Measurements from ENCODE around the gene CACNG5.

Gene CACNG5

GRCh38 chr17:66810951-66811682 lies 23.8 kb upstream of the CACNG5 start:
- no peak overlapping the region for H3K4me3 ChIP-seq (ENCODE audit: control insufficient read depth in 1 of 7, extremely low read depth in 1 of 7, insufficient read depth in 4 of 7, low read depth in 2 of 7, low read length in 6 of 7)
- no peak overlapping the region for H3K27ac ChIP-seq (ENCODE audit: insufficient read depth in 1 of 2, low read depth in 1 of 2, low read length in 2 of 2, poor library complexity in 1 of 2, severe bottlenecking in 2 of 2)
- ChIA-PET CTCF (no interaction called here), POLR2A (no interaction called here)
- peaks cover 0 to 22% (median 12%) of the 10 kb centered on the region in 4 experiments for H3K4me1 ChIP-seq (ENCODE audit: control extremely low read depth in 1 of 4, control insufficient read depth in 4 of 4, insufficient read depth in 4 of 4, low read length in 3 of 4)
- WGBS (ENCODE audit: insufficient coverage), result 94% methylated on average over 10 of the region's 12 CpGs
- DNase-seq, result no peak
- no peaks in the 10 kb centered on the region for H3K9me3 ChIP-seq (ENCODE audit: control extremely low read depth in 1 of 5, control insufficient read depth in 4 of 5, insufficient read depth in 2 of 5, low read depth in 1 of 5, low read length in 4 of 5)
- no peaks in the 10 kb centered on the region for H3K36me3 ChIP-seq (ENCODE audit: control insufficient read depth in 4 of 4, insufficient read depth in 4 of 4, low read length in 3 of 4)
- peaks cover 0 to 57% (median 15%) of the 10 kb centered on the region in 5 experiments for H3K27me3 ChIP-seq (replicated peaks in 2 of 5; ENCODE audit: control insufficient read depth in 4 of 5, insufficient read depth in 5 of 5, low read length in 4 of 5)

- ChIA-PET POLR2A (no interaction called here), CTCF (no interaction called here)
- Histone ChIP-seq H3K4me1 (ENCODE audit: control extremely low read depth in 1 of 4, control insufficient read depth in 4 of 4, insufficient read depth in 4 of 4, low read length in 3 of 4) (peaks cover 0 to 16% (median 11%) of the 10 kb centered on the region in 4 experiments), H3K27me3 (replicated peaks in 2 of 5; ENCODE audit: control insufficient read depth in 4 of 5, insufficient read depth in 5 of 5, low read length in 4 of 5) (peaks cover 0 to 55% (median 15%) of the 10 kb centered on the region in 5 experiments), H3K4me3 (ENCODE audit: control insufficient read depth in 1 of 7, extremely low read depth in 1 of 7, insufficient read depth in 4 of 7, low read depth in 2 of 7, low read length in 6 of 7) (no peak overlapping the region), H3K9me3 (ENCODE audit: control extremely low read depth in 1 of 5, control insufficient read depth in 4 of 5, insufficient read depth in 2 of 5, low read depth in 1 of 5, low read length in 4 of 5) (no peaks in the 10 kb centered on the region), H3K36me3 (ENCODE audit: control insufficient read depth in 4 of 4, insufficient read depth in 4 of 4, low read length in 3 of 4) (no peaks in the 10 kb centered on the region), H3K27ac (ENCODE audit: insufficient read depth in 1 of 2, low read depth in 1 of 2, low read length in 2 of 2, poor library complexity in 1 of 2, severe bottlenecking in 2 of 2) (no peak overlapping the region)
- DNase-seq, result no peak
- WGBS (ENCODE audit: insufficient coverage), result 90% methylated on average over 9 of the region's 9 CpGs
These were observed 23.2 kb upstream of the CACNG5 start for GRCh38 chr17:66811683-66812054.

GRCh38 chr17:66812571-66812970 lies 22.3 kb upstream of the CACNG5 start:
- H3K4me1 ChIP-seq (ENCODE audit: control extremely low read depth in 1 of 4, control insufficient read depth in 4 of 4, insufficient read depth in 4 of 4, low read length in 3 of 4), result peaks cover 0 to 9% (median 7%) of the 10 kb centered on the region in 4 experiments
- CTCF ChIA-PET, result no interaction called here
- WGBS (ENCODE audit: insufficient coverage), result 100% methylated on average over 4 of the region's 5 CpGs
- peaks cover 0 to 2% (median under 1%) of the 10 kb centered on the region in 5 experiments for H3K9me3 ChIP-seq (ENCODE audit: control extremely low read depth in 1 of 5, control insufficient read depth in 4 of 5, insufficient read depth in 2 of 5, low read depth in 1 of 5, low read length in 4 of 5)
- POLR2A ChIA-PET, result no interaction called here
- H3K27me3 ChIP-seq (replicated peaks in 2 of 5; ENCODE audit: control insufficient read depth in 4 of 5, insufficient read depth in 5 of 5, low read length in 4 of 5), result peaks cover 0 to 61% (median 15%) of the 10 kb centered on the region in 5 experiments
- DNase-seq, result no peak
- H3K4me3 ChIP-seq (ENCODE audit: control insufficient read depth in 1 of 7, extremely low read depth in 1 of 7, insufficient read depth in 4 of 7, low read depth in 2 of 7, low read length in 6 of 7), result no peak overlapping the region
- H3K27ac ChIP-seq (ENCODE audit: insufficient read depth in 1 of 2, low read depth in 1 of 2, low read length in 2 of 2, poor library complexity in 1 of 2, severe bottlenecking in 2 of 2), result no peak overlapping the region
- no peaks in the 10 kb centered on the region for H3K36me3 ChIP-seq (ENCODE audit: control insufficient read depth in 4 of 4, insufficient read depth in 4 of 4, low read length in 3 of 4)

- H3K4me1 ChIP-seq (ENCODE audit: control extremely low read depth in 1 of 4, control insufficient read depth in 4 of 4, insufficient read depth in 4 of 4, low read length in 3 of 4), result peaks cover 0 to 2% (median under 1%) of the 10 kb centered on the region in 4 experiments
- ChIA-PET POLR2A (no interaction called here), CTCF (no interaction called here)
- H3K27me3 ChIP-seq (replicated peaks in 2 of 5; ENCODE audit: control insufficient read depth in 4 of 5, insufficient read depth in 5 of 5, low read length in 4 of 5), result peaks cover 0 to 63% (median 15%) of the 10 kb centered on the region in 5 experiments
- 92% methylated on average over 2 of the region's 2 CpGs for WGBS (ENCODE audit: insufficient coverage)
- H3K4me3 ChIP-seq (ENCODE audit: control insufficient read depth in 1 of 7, extremely low read depth in 1 of 7, insufficient read depth in 4 of 7, low read depth in 2 of 7, low read length in 6 of 7), result no peak overlapping the region
- DNase-seq, result no peak
- no peaks in the 10 kb centered on the region for H3K36me3 ChIP-seq (ENCODE audit: control insufficient read depth in 4 of 4, insufficient read depth in 4 of 4, low read length in 3 of 4)
- no peak overlapping the region for H3K27ac ChIP-seq (ENCODE audit: insufficient read depth in 1 of 2, low read depth in 1 of 2, low read length in 2 of 2, poor library complexity in 1 of 2, severe bottlenecking in 2 of 2)
- peaks cover 0 to 9% (median 5%) of the 10 kb centered on the region in 5 experiments for H3K9me3 ChIP-seq (ENCODE audit: control extremely low read depth in 1 of 5, control insufficient read depth in 4 of 5, insufficient read depth in 2 of 5, low read depth in 1 of 5, low read length in 4 of 5)
These were observed 21.6 kb upstream of the CACNG5 start for GRCh38 chr17:66813296-66813695.

- Histone ChIP-seq H3K4me3 (ENCODE audit: control insufficient read depth in 1 of 7, extremely low read depth in 1 of 7, insufficient read depth in 4 of 7, low read depth in 2 of 7, low read length in 6 of 7) (no peak overlapping the region), H3K27ac (ENCODE audit: insufficient read depth in 1 of 2, low read depth in 1 of 2, low read length in 2 of 2, poor library complexity in 1 of 2, severe bottlenecking in 2 of 2) (no peak overlapping the region), H3K4me1 (ENCODE audit: control extremely low read depth in 1 of 4, control insufficient read depth in 4 of 4, insufficient read depth in 4 of 4, low read length in 3 of 4) (no peaks in the 10 kb centered on the region), H3K9me3 (ENCODE audit: control extremely low read depth in 1 of 5, control insufficient read depth in 4 of 5, insufficient read depth in 2 of 5, low read depth in 1 of 5, low read length in 4 of 5) (peaks cover 0 to 11% (median 5%) of the 10 kb centered on the region in 5 experiments), H3K36me3 (ENCODE audit: control insufficient read depth in 4 of 4, insufficient read depth in 4 of 4, low read length in 3 of 4) (no peaks in the 10 kb centered on the region), H3K27me3 (replicated peaks in 2 of 5; ENCODE audit: control insufficient read depth in 4 of 5, insufficient read depth in 5 of 5, low read length in 4 of 5) (peaks cover 0 to 62% (median 12%) of the 10 kb centered on the region in 5 experiments)
- POLR2A ChIA-PET, result no interaction called here
- WGBS (ENCODE audit: insufficient coverage), result 92% methylated on average over 3 of the region's 6 CpGs
- DNase-seq, result no peak
- CTCF ChIA-PET, result interaction anchor here (0.6 kb wide), 1 partner anchor 935 kb away, joined by 3 read pairs; no protein-coding TSS in a partner anchor
These were observed 20.9 kb upstream of the CACNG5 start for GRCh38 chr17:66814026-66814425.

GRCh38 chr17:66814570-66814969 lies 20.3 kb upstream of the CACNG5 start:
- H3K9me3 ChIP-seq (ENCODE audit: control extremely low read depth in 1 of 5, control insufficient read depth in 4 of 5, insufficient read depth in 2 of 5, low read depth in 1 of 5, low read length in 4 of 5), result peaks cover 0 to 15% (median 5%) of the 10 kb centered on the region in 5 experiments
- ChIA-PET POLR2A (no interaction called here), CTCF (interaction anchor here (0.6 kb wide), 1 partner anchor 936 kb away, joined by 3 read pairs; no protein-coding TSS in a partner anchor)
- H3K27ac ChIP-seq (ENCODE audit: insufficient read depth in 1 of 2, low read depth in 1 of 2, low read length in 2 of 2, poor library complexity in 1 of 2, severe bottlenecking in 2 of 2), result no peak overlapping the region
- DNase-seq, result no peak
- no peak overlapping the region for H3K4me3 ChIP-seq (ENCODE audit: control insufficient read depth in 1 of 7, extremely low read depth in 1 of 7, insufficient read depth in 4 of 7, low read depth in 2 of 7, low read length in 6 of 7)
- H3K27me3 ChIP-seq (replicated peaks in 2 of 5; ENCODE audit: control insufficient read depth in 4 of 5, insufficient read depth in 5 of 5, low read length in 4 of 5), result peaks cover 0 to 62% (median 7%) of the 10 kb centered on the region in 5 experiments
- H3K36me3 ChIP-seq (ENCODE audit: control insufficient read depth in 4 of 4, insufficient read depth in 4 of 4, low read length in 3 of 4), result no peaks in the 10 kb centered on the region
- no CpG with 5 or more reads among the region's 5 CpGs for WGBS (ENCODE audit: insufficient coverage)
- no peaks in the 10 kb centered on the region for H3K4me1 ChIP-seq (ENCODE audit: control extremely low read depth in 1 of 4, control insufficient read depth in 4 of 4, insufficient read depth in 4 of 4, low read length in 3 of 4)

GRCh38 chr17:66817750-66818149 lies 17.2 kb upstream of the CACNG5 start:
- 100% methylated on average over 1 of the region's 1 CpG for WGBS (ENCODE audit: insufficient coverage)
- ChIA-PET POLR2A (no interaction called here), CTCF (no interaction called here)
- H3K4me3 ChIP-seq (ENCODE audit: control insufficient read depth in 1 of 7, extremely low read depth in 1 of 7, insufficient read depth in 4 of 7, low read depth in 2 of 7, low read length in 6 of 7), result no peak overlapping the region
- H3K27ac ChIP-seq (ENCODE audit: insufficient read depth in 1 of 2, low read depth in 1 of 2, low read length in 2 of 2, poor library complexity in 1 of 2, severe bottlenecking in 2 of 2), result no peak overlapping the region
- H3K4me1 ChIP-seq (ENCODE audit: control extremely low read depth in 1 of 4, control insufficient read depth in 4 of 4, insufficient read depth in 4 of 4, low read length in 3 of 4), result no peaks in the 10 kb centered on the region
- peaks cover 0 to 64% (median 13%) of the 10 kb centered on the region in 5 experiments for H3K27me3 ChIP-seq (replicated peaks in 2 of 5; ENCODE audit: control insufficient read depth in 4 of 5, insufficient read depth in 5 of 5, low read length in 4 of 5)
- H3K9me3 ChIP-seq (ENCODE audit: control extremely low read depth in 1 of 5, control insufficient read depth in 4 of 5, insufficient read depth in 2 of 5, low read depth in 1 of 5, low read length in 4 of 5), result peaks cover 0 to 15% (median 5%) of the 10 kb centered on the region in 5 experiments
- no peaks in the 10 kb centered on the region for H3K36me3 ChIP-seq (ENCODE audit: control insufficient read depth in 4 of 4, insufficient read depth in 4 of 4, low read length in 3 of 4)
- no peak for DNase-seq
